PC-9 (cell line): Measurements from ENCODE around the gene AKT1.

Experiments
- EZH2 ChIP-seq: fragments of 200-600 bp; sonication (generic); IDR thresholded peaks from 2 replicates; pipeline ENCODE4 v1.8.0; 2017; ENCODE audit warnings: antibody characterized with exemption, low read depth
- TF ChIP-seq, protein P1 (sequence below): fragments of 200-600 bp; sonication (generic); conservative IDR thresholded peaks from 2 replicates; pipeline ENCODE4 v1.6.1; 2017; ENCODE audit warnings: mixed run types, antibody characterized with exemption, mild to moderate bottlenecking, moderate library complexity

DNA sequence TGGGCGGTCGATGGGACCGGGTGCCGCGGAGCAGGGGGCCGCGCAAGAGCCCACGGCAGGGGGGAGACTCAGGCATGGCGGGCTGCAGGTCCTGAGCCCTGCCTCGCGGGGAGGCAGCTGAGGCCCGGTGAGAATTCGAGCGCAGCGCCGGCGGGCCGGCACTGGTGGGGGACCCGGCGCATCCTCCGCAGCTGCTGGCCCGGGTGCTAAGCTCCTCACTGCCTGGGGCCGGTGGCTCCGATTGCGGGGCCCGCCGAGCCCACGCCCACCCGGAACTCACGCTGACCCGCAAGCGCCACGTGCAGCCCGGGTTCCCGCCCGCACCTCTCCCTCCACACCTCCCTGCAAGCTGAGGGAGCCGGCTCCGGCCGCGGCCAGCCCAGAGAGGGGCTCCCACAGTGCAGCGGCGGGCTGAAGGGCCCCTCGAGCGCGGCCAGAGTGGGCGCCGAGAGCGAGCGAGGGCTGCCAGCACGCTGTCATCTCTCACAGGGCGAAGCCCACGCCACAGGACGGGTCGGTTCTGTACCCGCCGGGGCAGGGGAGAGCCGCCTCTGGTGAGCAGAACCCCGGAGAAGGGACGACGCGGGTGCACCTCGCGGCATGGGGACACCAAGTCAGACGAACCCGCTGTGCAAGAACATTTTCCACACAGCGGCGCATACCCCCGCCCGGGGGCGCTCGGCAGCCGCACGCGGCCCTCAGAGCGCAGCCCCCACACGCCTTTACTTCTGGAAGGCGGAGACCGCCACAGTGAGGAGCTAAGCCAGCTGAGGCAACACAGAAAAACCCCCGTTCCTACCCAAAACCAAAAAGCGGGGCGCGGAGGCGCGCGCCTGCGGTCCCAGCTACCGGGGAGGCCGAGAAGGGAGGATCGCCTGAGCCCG lies 43.8 kb downstream of the AKT1 start:
- TF ChIP-seq, protein P1, sequence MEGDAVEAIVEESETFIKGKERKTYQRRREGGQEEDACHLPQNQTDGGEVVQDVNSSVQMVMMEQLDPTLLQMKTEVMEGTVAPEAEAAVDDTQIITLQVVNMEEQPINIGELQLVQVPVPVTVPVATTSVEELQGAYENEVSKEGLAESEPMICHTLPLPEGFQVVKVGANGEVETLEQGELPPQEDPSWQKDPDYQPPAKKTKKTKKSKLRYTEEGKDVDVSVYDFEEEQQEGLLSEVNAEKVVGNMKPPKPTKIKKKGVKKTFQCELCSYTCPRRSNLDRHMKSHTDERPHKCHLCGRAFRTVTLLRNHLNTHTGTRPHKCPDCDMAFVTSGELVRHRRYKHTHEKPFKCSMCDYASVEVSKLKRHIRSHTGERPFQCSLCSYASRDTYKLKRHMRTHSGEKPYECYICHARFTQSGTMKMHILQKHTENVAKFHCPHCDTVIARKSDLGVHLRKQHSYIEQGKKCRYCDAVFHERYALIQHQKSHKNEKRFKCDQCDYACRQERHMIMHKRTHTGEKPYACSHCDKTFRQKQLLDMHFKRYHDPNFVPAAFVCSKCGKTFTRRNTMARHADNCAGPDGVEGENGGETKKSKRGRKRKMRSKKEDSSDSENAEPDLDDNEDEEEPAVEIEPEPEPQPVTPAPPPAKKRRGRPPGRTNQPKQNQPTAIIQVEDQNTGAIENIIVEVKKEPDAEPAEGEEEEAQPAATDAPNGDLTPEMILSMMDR = no peak
- TF ChIP-seq EZH2 = no peak
